Measurements from ENCODE around the gene IPO4.

- TF ChIP-seq CTCF (IDR thresholded peaks at IDR 0.05), result no peak
- no peak for TF ChIP-seq POLR2AphosphoS5 (IDR thresholded peaks at IDR 0.05)
- no peak for TF ChIP-seq POLR2A (IDR thresholded peaks at IDR 0.05)
These were observed 5.6 kb downstream of the IPO4 start for GRCh38 chr14:24183014-24183481.
